Measurements from ENCODE around the gene MMRN1. TPM values are rescaled to one million over a fixed set of nuclear protein-coding genes. Genes with fewer than 3 reads are reported as not detected.

The MMRN1 gene
- total RNA-seq, 1 experiment from 2014 or later = not detected

GRCh38 chr4:89860971-89861370, 33.7 kb upstream of the MMRN1 start:
- no peaks in the 10 kb centered on the region for H4K20me1 ChIP-seq (ENCODE audit: insufficient read depth)
- no peak overlapping the region for H3K27ac ChIP-seq
- POLR2A ChIA-PET (ENCODE audit: unreplicated experiment) = no interaction called here
- no peaks in the 10 kb centered on the region for H3K27me3 ChIP-seq (ENCODE audit: insufficient read depth, low read depth)
- CTCF ChIA-PET = no interaction called here
- no peaks in the 10 kb centered on the region for H3F3A ChIP-seq (ENCODE audit: insufficient read depth, low read depth)
- no peaks in the 10 kb centered on the region for H3K9me2 ChIP-seq (ENCODE audit: insufficient read depth)
- no peak for DNase-seq
- no peaks in the 10 kb centered on the region for H3K9me3 ChIP-seq (ENCODE audit: insufficient read depth, low read depth)
- H3K36me3 ChIP-seq (ENCODE audit: low read depth) = no peaks in the 10 kb centered on the region
- H2AFZ ChIP-seq = no peak overlapping the region
- no peak overlapping the region for H3K4me3 ChIP-seq
- intact Hi-C loops (cut with micrococcal nuclease; ENCODE audit: unreplicated experiment) = no loop called here
- no TSS peak for BruUV-seq (replicated peaks)
- no peaks in the 10 kb centered on the region for H3K4me1 ChIP-seq (replicated peaks; ENCODE audit: insufficient read depth)
- H3K4me2 ChIP-seq = no peak overlapping the region
- no peaks in the 10 kb centered on the region for H3K79me2 ChIP-seq (ENCODE audit: low read depth)
- TF ChIP-seq EZH2 (IDR thresholded peaks at IDR 0.05; ENCODE audit: low read depth) = no peak
- TF ChIP-seq CTCF (conservative IDR thresholded peaks at IDR 0.05) = no peak

GRCh38 chr4:89863533-89863932, 31.1 kb upstream of the MMRN1 start:
- no peaks in the 10 kb centered on the region for H3K4me1 ChIP-seq (replicated peaks; ENCODE audit: insufficient read depth)
- H3K27me3 ChIP-seq (ENCODE audit: insufficient read depth, low read depth) = no peaks in the 10 kb centered on the region
- no peaks in the 10 kb centered on the region for H3F3A ChIP-seq (ENCODE audit: insufficient read depth, low read depth)
- POLR2A ChIA-PET (ENCODE audit: unreplicated experiment) = no interaction called here
- intact Hi-C loops (cut with micrococcal nuclease; ENCODE audit: unreplicated experiment) = no loop called here
- CTCF ChIA-PET = interaction anchor here (0.6 kb wide), 1 partner anchor 715 kb away, joined by 3 read pairs; no protein-coding TSS in a partner anchor
- H3K36me3 ChIP-seq (ENCODE audit: low read depth) = no peaks in the 10 kb centered on the region
- H3K4me2 ChIP-seq = no peak overlapping the region
- H3K79me2 ChIP-seq (ENCODE audit: low read depth) = no peaks in the 10 kb centered on the region
- no peaks in the 10 kb centered on the region for H3K9me2 ChIP-seq (ENCODE audit: insufficient read depth)
- H3K4me3 ChIP-seq = no peak overlapping the region
- no peak overlapping the region for H2AFZ ChIP-seq
- no peak overlapping the region for H3K27ac ChIP-seq
- no TSS peak for BruUV-seq (replicated peaks)
- H3K9me3 ChIP-seq (ENCODE audit: insufficient read depth, low read depth) = no peaks in the 10 kb centered on the region
- TF ChIP-seq CTCF (conservative IDR thresholded peaks at IDR 0.05) = no peak
- TF ChIP-seq EZH2 (IDR thresholded peaks at IDR 0.05; ENCODE audit: low read depth) = no peak
- no peak for DNase-seq
- no peaks in the 10 kb centered on the region for H4K20me1 ChIP-seq (ENCODE audit: insufficient read depth)

GRCh38 chr4:89868276-89868675, 26.4 kb upstream of the MMRN1 start:
- no peaks in the 10 kb centered on the region for H3K9me3 ChIP-seq (ENCODE audit: insufficient read depth, low read depth)
- intact Hi-C loops (cut with micrococcal nuclease; ENCODE audit: unreplicated experiment) = loop anchor here (1.0 kb wide), 1 partner anchor 210 kb away; no protein-coding TSS in a partner anchor
- H3K36me3 ChIP-seq (ENCODE audit: low read depth) = no peaks in the 10 kb centered on the region
- no peak overlapping the region for H3K27ac ChIP-seq
- H3K4me1 ChIP-seq (replicated peaks; ENCODE audit: insufficient read depth) = no peaks in the 10 kb centered on the region
- ChIA-PET CTCF (interaction anchor here (0.5 kb wide), 1 partner anchor 211 kb away, joined by 3 read pairs; no protein-coding TSS in a partner anchor), POLR2A (ENCODE audit: unreplicated experiment) (no interaction called here)
- no peak for TF ChIP-seq EZH2 (IDR thresholded peaks at IDR 0.05; ENCODE audit: low read depth)
- TF ChIP-seq CTCF (conservative IDR thresholded peaks at IDR 0.05) = no peak
- no peaks in the 10 kb centered on the region for H3K9me2 ChIP-seq (ENCODE audit: insufficient read depth)
- no peak overlapping the region for H3K4me2 ChIP-seq
- no peak overlapping the region for H2AFZ ChIP-seq
- H3K4me3 ChIP-seq = no peak overlapping the region
- BruUV-seq (replicated peaks) = no TSS peak
- H3K79me2 ChIP-seq (ENCODE audit: low read depth) = no peaks in the 10 kb centered on the region
- no peaks in the 10 kb centered on the region for H4K20me1 ChIP-seq (ENCODE audit: insufficient read depth)
- H3F3A ChIP-seq (ENCODE audit: insufficient read depth, low read depth) = no peaks in the 10 kb centered on the region
- DNase-seq = no peak
- no peaks in the 10 kb centered on the region for H3K27me3 ChIP-seq (ENCODE audit: insufficient read depth, low read depth)

Data from PC-9 (cell line).